K562 (cell line): ENCODE measurements around the gene ADSS1. TPM values are rescaled to one million over a fixed set of nuclear protein-coding genes. Genes with fewer than 3 reads are reported as not detected.

Experiments
- CBX1 ChIP-seq: sonication (generic); IDR thresholded peaks from 2 replicates; pipeline ENCODE4 v1.6.1; 2016; ENCODE audit warnings: antibody characterized with exemption, low read depth, mild to moderate bottlenecking
- ERF ChIP-seq: fragments of 450-650 bp; formaldehyde crosslinking; IDR thresholded peaks from 2 replicates; pipeline ENCODE4 v1.4.0; 2020; ENCODE audit warnings: mild to moderate bottlenecking, mixed read lengths
- HDAC6 ChIP-seq: IDR thresholded peaks from 2 replicates; pipeline ENCODE4 v1.6.1; 2012; ENCODE audit warnings: low read depth, mild to moderate bottlenecking, control low read depth, inconsistent platforms, low read length, moderate library complexity
- HNRNPUL1 ChIP-seq: fragments of 200-400 bp; formaldehyde crosslinking; IDR thresholded peaks from 2 replicates; pipeline ENCODE4 v1.6.1; 2017; ENCODE audit warnings: low read length
- IFI16 ChIP-seq: fragments of 250-450 bp; sonication (Bioruptor Pico); IDR thresholded peaks from 2 replicates; pipeline ENCODE4 v2.1.2; 2022; ENCODE audit warnings: mild to moderate bottlenecking, inconsistent platforms
- MCM2 ChIP-seq: fragments of 450-650 bp; IDR thresholded peaks from 2 replicates; pipeline ENCODE4 v1.6.1; 2017; ENCODE audit warnings: low read depth, mild to moderate bottlenecking
- RAD21 ChIP-seq, 2 experiments: fragments of 250-450 bp in 1 of 2; fragments of 450-650 bp in 1 of 2; sonication (Bioruptor Pico) in 1 of 2; formaldehyde crosslinking in 1 of 2; IDR thresholded peaks in 1 of 2; conservative IDR thresholded peaks in 1 of 2; 2 replicates each; pipeline versions ENCODE4 v1.4.0 to v1.8.0; 2020 to 2022; ENCODE audit warnings: mild to moderate bottlenecking in 2 of 2, moderate library complexity in 1 of 2
- RBM15 ChIP-seq: fragments of 200-400 bp; formaldehyde crosslinking; IDR thresholded peaks from 2 replicates; pipeline ENCODE4 v1.6.1; 2018; ENCODE audit warnings: mild to moderate bottlenecking, low read length, moderate library complexity; ENCODE audit not compliant: insufficient read depth
- SIN3B ChIP-seq: fragments of 450-650 bp; IDR thresholded peaks from 2 replicates; pipeline ENCODE4 v1.6.1; 2017; ENCODE audit warnings: low read depth, mild to moderate bottlenecking, moderate library complexity
- SMAD2 ChIP-seq: fragments of 150-350 bp; IDR thresholded peaks from 2 replicates; pipeline ENCODE4 v1.6.1; 2014; ENCODE audit warnings: low read depth, mild to moderate bottlenecking, low read length
- SMARCC2 ChIP-seq: fragments of 450-650 bp; IDR thresholded peaks from 2 replicates; pipeline ENCODE4 v1.6.1; 2017; ENCODE audit warnings: antibody characterized with exemption, moderate library complexity, mild to moderate bottlenecking, low read depth
- SRSF1 ChIP-seq: fragments of 200-400 bp; formaldehyde crosslinking; IDR thresholded peaks from 2 replicates; pipeline ENCODE4 v1.6.1; 2017; ENCODE audit warnings: mild to moderate bottlenecking, low read depth, low read length, moderate library complexity
- XRCC4 ChIP-seq: IDR thresholded peaks from one replicate; pipeline ENCODE4 v1.6.1; 2011; ENCODE audit not compliant: insufficient read depth, insufficient read length; ENCODE audit errors: extremely low read depth
- XRCC5 ChIP-seq: fragments of 200-400 bp; formaldehyde crosslinking; IDR thresholded peaks from 2 replicates; pipeline ENCODE4 v1.6.1; 2017; ENCODE audit warnings: low read depth, mild to moderate bottlenecking, low read length
- ZKSCAN8 ChIP-seq: fragments of 200-800 bp; sonication (Bioruptor generic); IDR thresholded peaks from 2 replicates; pipeline ENCODE4 v1.6.1; 2016; ENCODE audit warnings: missing genetic modification characterization, missing compliant biosample characterization
- ZNF436 ChIP-seq: fragments of 250-450, 450-650 bp; sonication (Bioruptor Pico); formaldehyde crosslinking; IDR thresholded peaks from 2 replicates; pipeline ENCODE4 v1.7.0; 2020; ENCODE audit warnings: mild to moderate bottlenecking
- ZNF584 ChIP-seq: fragments of 200-800 bp; sonication (Bioruptor generic); IDR thresholded peaks from 2 replicates; pipeline ENCODE4 v1.6.1; 2016; ENCODE audit warnings: low read depth, mild to moderate bottlenecking, missing genetic modification characterization, missing compliant biosample characterization
- ZNF766 ChIP-seq: fragments of 200-800 bp; sonication (Bioruptor generic); conservative IDR thresholded peaks from 2 replicates; pipeline ENCODE4 v1.6.1; 2016; ENCODE audit warnings: missing genetic modification characterization, missing compliant biosample characterization
- ZSCAN32 ChIP-seq: fragments of 450-650 bp; formaldehyde crosslinking; IDR thresholded peaks from 2 replicates; pipeline ENCODE4 v1.4.0; 2020; ENCODE audit warnings: mild to moderate bottlenecking, moderate library complexity
- polyA plus RNA-seq, 8 experiments: library from polyadenylated mRNA; depleted of rRNA in 4 of 8; stranded (reverse) in 5 of 8; unstranded in 3 of 8; fragments of >200 nt; fragmentation: Nextera tagmentation in 2 of 8; fragmentation: Illumina TruSeq in 1 of 8; extraction: Ambion mirVana in 2 of 8; extraction: Trizol in 1 of 8; gene quantifications; 2 replicates each; pipeline versions ENCODE4 v1.2.1 to v1.2.3, GENCODE V29; 2011 to 2014; ENCODE audit warnings: inconsistent platforms in 1 of 8, missing spikeins in 1 of 8
- total RNA-seq, 7 experiments: library from RNA; depleted of rRNA in 6 of 7; stranded (reverse); fragments of >200 nt in 6 of 7; fragmentation: Illumina TruSeq in 2 of 7; extraction: Trizol in 2 of 7; gene quantifications; 2 replicates each; pipeline versions ENCODE4 v1.2.1 to v1.2.3, GENCODE V29; 2011 to 2021; ENCODE audit warnings: low replicate concordance in 1 of 7
- TF ChIP-seq, protein P1 (sequence below): fragments of 200-800 bp; sonication (Bioruptor generic); IDR thresholded peaks from 2 replicates; pipeline ENCODE4 v1.6.1; 2017; ENCODE audit warnings: missing genetic modification characterization, missing compliant biosample characterization
- TF ChIP-seq, protein P2 (sequence below): fragments of 250-450 bp; sonication (Bioruptor Pico); IDR thresholded peaks from 2 replicates; pipeline ENCODE4 v1.4.0; 2020; ENCODE audit warnings: borderline replicate concordance
- TF ChIP-seq, protein P3 (sequence below), 2 experiments: IDR thresholded peaks; 2 replicates each; pipeline ENCODE4 v1.6.1; 2011; ENCODE audit warnings: borderline replicate concordance in 1 of 2, control low read depth in 1 of 2, low read depth in 1 of 2, low read length in 1 of 2, mild to moderate bottlenecking in 1 of 2, mixed read lengths in 1 of 2, moderate library complexity in 1 of 2; ENCODE audit not compliant: insufficient read depth in 1 of 2, insufficient read length in 1 of 2, poor library complexity in 1 of 2, severe bottlenecking in 1 of 2; ENCODE audit errors: extremely low read depth in 1 of 2

ADSS1 gene
- total and polyA plus RNA-seq, 9 of the 15 experiments (the other 6 are each of a cell fraction or from before 2014, with no cell fraction given) = 0.53 to 5.9 (median 3.9) TPM

DNA sequence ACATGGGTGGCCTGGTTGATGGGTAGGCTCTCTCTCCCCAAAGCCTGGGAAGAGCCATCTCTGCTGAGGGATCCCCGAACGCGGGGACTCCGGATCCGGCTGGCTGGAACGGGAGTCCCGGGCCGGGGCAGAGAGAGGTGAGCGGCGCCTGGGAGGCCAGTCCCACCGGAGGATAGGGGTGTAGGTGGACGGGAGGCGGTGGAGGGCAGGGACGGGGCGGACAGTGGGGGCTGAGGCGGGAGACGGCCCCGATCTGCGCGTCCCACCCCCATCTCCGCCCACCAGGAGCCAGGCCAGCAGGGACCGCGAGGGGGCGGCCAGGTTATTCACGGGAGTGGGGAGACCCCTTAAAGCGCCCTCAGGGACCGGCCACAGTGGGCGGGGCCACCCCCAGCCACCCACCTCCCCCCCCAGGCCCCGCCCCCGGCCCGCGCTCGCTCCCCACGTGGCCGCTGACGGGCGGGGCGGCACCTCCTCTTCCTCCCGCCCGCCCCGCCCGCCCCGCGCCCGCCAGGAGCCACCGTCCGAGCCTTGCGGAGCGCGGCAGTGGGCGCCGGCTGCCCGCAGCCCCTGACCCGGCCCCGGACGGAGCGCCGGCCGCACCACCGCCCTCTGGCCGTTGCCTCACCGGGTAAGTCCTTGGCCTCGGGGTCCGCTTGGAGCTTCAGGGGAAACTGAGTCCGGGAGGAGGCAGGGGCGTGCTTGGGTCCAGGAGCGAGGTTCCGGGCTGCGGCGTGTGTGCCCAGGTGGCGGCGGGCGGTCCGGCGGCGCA is 34.7 kb upstream of the ADSS1 start, which contains the start of gene INF2 (continued):
- no peak for TF ChIP-seq IFI16
- no peak for TF ChIP-seq HNRNPUL1
- no peak for TF ChIP-seq HDAC6
- TF ChIP-seq, protein P1, sequence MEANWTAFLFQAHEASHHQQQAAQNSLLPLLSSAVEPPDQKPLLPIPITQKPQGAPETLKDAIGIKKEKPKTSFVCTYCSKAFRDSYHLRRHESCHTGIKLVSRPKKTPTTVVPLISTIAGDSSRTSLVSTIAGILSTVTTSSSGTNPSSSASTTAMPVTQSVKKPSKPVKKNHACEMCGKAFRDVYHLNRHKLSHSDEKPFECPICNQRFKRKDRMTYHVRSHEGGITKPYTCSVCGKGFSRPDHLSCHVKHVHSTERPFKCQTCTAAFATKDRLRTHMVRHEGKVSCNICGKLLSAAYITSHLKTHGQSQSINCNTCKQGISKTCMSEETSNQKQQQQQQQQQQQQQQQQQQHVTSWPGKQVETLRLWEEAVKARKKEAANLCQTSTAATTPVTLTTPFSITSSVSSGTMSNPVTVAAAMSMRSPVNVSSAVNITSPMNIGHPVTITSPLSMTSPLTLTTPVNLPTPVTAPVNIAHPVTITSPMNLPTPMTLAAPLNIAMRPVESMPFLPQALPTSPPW (CRISPR knock-in tag) = peak; percentile 85
- TF ChIP-seq SRSF1 = no peak
- no peak for TF ChIP-seq RAD21 (CRISPR knock-in tag; conservative IDR thresholded peaks at IDR 0.05 in 1 of 2, IDR thresholded peaks at IDR 0.05 in 1 of 2)
- no peak for TF ChIP-seq RBM15
- TF ChIP-seq ZNF766 (CRISPR knock-in tag) = no peak
- TF ChIP-seq SMAD2 = no peak
- no peak for TF ChIP-seq ERF
- TF ChIP-seq, protein P2, sequence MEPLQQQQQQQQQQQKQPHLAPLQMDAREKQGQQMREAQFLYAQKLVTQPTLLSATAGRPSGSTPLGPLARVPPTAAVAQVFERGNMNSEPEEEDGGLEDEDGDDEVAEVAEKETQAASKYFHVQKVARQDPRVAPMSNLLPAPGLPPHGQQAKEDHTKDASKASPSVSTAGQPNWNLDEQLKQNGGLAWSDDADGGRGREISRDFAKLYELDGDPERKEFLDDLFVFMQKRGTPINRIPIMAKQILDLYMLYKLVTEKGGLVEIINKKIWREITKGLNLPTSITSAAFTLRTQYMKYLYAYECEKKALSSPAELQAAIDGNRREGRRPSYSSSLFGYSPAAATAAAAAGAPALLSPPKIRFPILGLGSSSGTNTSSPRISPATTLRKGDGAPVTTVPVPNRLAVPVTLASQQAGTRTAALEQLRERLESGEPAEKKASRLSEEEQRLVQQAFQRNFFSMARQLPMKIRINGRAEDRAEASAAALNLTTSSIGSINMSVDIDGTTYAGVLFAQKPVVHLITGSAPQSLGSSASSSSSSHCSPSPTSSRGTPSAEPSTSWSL (CRISPR knock-in tag) = no peak
- no peak for TF ChIP-seq SMARCC2
- TF ChIP-seq CBX1 = no peak
- TF ChIP-seq, protein P3, sequence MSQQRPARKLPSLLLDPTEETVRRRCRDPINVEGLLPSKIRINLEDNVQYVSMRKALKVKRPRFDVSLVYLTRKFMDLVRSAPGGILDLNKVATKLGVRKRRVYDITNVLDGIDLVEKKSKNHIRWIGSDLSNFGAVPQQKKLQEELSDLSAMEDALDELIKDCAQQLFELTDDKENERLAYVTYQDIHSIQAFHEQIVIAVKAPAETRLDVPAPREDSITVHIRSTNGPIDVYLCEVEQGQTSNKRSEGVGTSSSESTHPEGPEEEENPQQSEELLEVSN (IDR thresholded peaks at IDR 0.05; ENCODE audit: borderline replicate concordance in 1 of 2, extremely low read depth in 1 of 2, insufficient read depth in 1 of 2, insufficient read length in 1 of 2, low read depth in 1 of 2, low read length in 1 of 2, poor library complexity in 1 of 2, severe bottlenecking in 1 of 2) = peak in 1 of 2 experiments; percentile 37
- TF ChIP-seq ZNF584 (CRISPR knock-in tag) = no peak
- peak; percentile 31; the same call in 1 of the 2 replicates for TF ChIP-seq SIN3B
- TF ChIP-seq XRCC4 = no peak
- no peak for TF ChIP-seq ZKSCAN8 (CRISPR knock-in tag)
- TF ChIP-seq MCM2 = no peak
- TF ChIP-seq ZNF436 (CRISPR knock-in tag) = no peak
- no peak for TF ChIP-seq ZSCAN32 (CRISPR knock-in tag)
- no peak for TF ChIP-seq XRCC5
